Activated CD4-positive, alpha-beta T cell treated with anti-CD3 and anti-CD28 coated beads for 1 hour (primary cell): Measurements from ENCODE around the gene STX1A.
"Not testable (repeated sequence)": the region's sequence is repeated elsewhere in the genome, so short reads cannot be mapped to it uniquely, and the experiment has no call there.

ENCODE experiments used
- DNase-seq: peaks from one replicate; pipeline ENCODE4 v3.0.0-alpha.2; 2020

The STX1A gene

GRCh38 chr7:73681031-73681430, 38.4 kb downstream of the STX1A start:
- no peak for DNase-seq

- DNase-seq: no peak
Observed at GRCh38 chr7:73680501-73680900, 39.0 kb downstream of the STX1A start.

GRCh38 chr7:73679709-73680108, 39.8 kb downstream of the STX1A start:
- no peak for DNase-seq

GRCh38 chr7:73678862-73679261, 40.6 kb downstream of the STX1A start:
- DNase-seq: no peak

- DNase-seq: not testable (repeated sequence)
Observed at GRCh38 chr7:73676062-73676461, 43.4 kb downstream of the STX1A start.

- no peak for DNase-seq
Observed at GRCh38 chr7:73674468-73675124, 44.9 kb downstream of the STX1A start.

- no peak for DNase-seq
Observed at GRCh38 chr7:73671857-73672445, 47.5 kb downstream of the STX1A start.

- DNase-seq: no peak
Observed at GRCh38 chr7:73671322-73671661, 48.2 kb downstream of the STX1A start.

- DNase-seq: no peak
Observed at GRCh38 chr7:73669858-73670385, 49.5 kb downstream of the STX1A start.

GRCh38 chr7:73669288-73669701, 50.2 kb downstream of the STX1A start:
- no peak for DNase-seq

GRCh38 chr7:73668886-73669230, 50.6 kb downstream of the STX1A start:
- DNase-seq: no peak

GRCh38 chr7:73668103-73668885, 51.2 kb downstream of the STX1A start:
- DNase-seq: no peak

- peak; percentile 91 for DNase-seq
Observed at GRCh38 chr7:73667344-73668102, 51.9 kb downstream of the STX1A start, which contains the start of gene VPS37D. Gene VPS37D, plus strand, starts transcription at chr7:73667831. Its CDS starts 128 bp downstream, at chr7:73667959.

- no peak for DNase-seq
Observed at GRCh38 chr7:73663033-73663432, 56.4 kb downstream of the STX1A start.

- not testable (repeated sequence) for DNase-seq
Observed at GRCh38 chr7:73660594-73660993, 58.9 kb downstream of the STX1A start.

- no peak for DNase-seq
Observed at GRCh38 chr7:73659983-73660382, 59.5 kb downstream of the STX1A start.

- DNase-seq: not testable (repeated sequence)
Observed at GRCh38 chr7:73655309-73655708, 64.2 kb downstream of the STX1A start.

GRCh38 chr7:73652541-73652949, 66.9 kb downstream of the STX1A start:
- no peak for DNase-seq

- DNase-seq: no peak
Observed at GRCh38 chr7:73650524-73650923, 68.9 kb downstream of the STX1A start.

- no peak for DNase-seq
Observed at GRCh38 chr7:73649576-73649975, 69.9 kb downstream of the STX1A start.
